Dermis blood vessel endothelial cell (primary cell): Measurements from ENCODE around the gene SNX14. TPM values are rescaled to one million over a fixed set of nuclear protein-coding genes. Genes with fewer than 3 reads are reported as not detected.
A peak's percentile ranks its signal among the peaks of the same experiment; 100 is the strongest.
"Not testable (repeated sequence)": the region's sequence is repeated elsewhere in the genome, so short reads cannot be mapped to it uniquely, and the experiment has no call there.

Experiments
- DNase-seq: peaks from one replicate; pipeline ENCODE4 v3.0.0; 2010
- total RNA-seq: library from RNA; depleted of rRNA; stranded (reverse); fragments of >200 nt; gene quantifications from 2 replicates; pipeline ENCODE4 v1.2.3, GENCODE V29; 2014

Gene SNX14, protein sequence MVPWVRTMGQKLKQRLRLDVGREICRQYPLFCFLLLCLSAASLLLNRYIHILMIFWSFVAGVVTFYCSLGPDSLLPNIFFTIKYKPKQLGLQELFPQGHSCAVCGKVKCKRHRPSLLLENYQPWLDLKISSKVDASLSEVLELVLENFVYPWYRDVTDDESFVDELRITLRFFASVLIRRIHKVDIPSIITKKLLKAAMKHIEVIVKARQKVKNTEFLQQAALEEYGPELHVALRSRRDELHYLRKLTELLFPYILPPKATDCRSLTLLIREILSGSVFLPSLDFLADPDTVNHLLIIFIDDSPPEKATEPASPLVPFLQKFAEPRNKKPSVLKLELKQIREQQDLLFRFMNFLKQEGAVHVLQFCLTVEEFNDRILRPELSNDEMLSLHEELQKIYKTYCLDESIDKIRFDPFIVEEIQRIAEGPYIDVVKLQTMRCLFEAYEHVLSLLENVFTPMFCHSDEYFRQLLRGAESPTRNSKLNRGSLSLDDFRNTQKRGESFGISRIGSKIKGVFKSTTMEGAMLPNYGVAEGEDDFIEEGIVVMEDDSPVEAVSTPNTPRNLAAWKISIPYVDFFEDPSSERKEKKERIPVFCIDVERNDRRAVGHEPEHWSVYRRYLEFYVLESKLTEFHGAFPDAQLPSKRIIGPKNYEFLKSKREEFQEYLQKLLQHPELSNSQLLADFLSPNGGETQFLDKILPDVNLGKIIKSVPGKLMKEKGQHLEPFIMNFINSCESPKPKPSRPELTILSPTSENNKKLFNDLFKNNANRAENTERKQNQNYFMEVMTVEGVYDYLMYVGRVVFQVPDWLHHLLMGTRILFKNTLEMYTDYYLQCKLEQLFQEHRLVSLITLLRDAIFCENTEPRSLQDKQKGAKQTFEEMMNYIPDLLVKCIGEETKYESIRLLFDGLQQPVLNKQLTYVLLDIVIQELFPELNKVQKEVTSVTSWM
- 138 and 159 TPM in 2 replicates for total RNA-seq

DNA sequence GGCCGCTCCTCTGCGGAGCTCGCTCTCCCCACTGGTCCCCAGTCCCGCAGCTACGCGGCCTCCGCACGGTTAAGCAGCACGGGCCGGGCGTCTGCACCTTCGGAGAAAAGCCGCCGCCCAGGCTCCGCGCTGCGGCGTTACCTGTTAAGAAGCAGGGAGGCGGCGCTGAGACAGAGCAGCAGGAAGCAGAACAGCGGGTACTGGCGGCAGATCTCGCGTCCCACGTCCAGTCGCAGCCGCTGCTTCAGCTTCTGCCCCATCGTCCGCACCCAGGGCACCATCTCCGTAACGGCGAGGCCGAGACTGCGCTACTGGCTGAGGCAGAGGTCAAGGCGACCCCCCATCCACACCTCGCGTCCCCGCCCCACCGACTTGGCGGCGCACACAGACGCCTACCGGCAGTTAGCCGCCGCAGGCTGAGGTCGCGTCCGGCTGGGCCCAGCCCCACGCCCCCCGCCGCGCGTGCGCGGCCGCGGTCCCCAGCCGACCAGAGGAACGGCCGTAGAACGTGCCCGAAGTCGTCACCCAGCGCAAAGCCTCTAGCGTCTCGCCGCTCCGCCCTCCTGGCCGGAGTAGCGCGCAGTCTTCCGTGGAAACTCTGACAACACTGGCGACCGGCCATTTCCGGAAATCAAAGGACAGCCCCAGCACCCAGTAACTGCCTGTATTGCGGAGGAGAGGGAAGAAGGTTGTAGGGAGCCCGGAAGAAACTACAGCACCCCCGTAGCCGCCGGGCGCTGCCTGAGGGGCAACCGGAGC is at the start of gene SNX14:
TSS of gene SNX14 (minus strand) at position 421 of the 759 bp plus-strand sequence. CDS start at position 281, 140 bp downstream.
- DNase-seq = peak; percentile 97

DNA sequence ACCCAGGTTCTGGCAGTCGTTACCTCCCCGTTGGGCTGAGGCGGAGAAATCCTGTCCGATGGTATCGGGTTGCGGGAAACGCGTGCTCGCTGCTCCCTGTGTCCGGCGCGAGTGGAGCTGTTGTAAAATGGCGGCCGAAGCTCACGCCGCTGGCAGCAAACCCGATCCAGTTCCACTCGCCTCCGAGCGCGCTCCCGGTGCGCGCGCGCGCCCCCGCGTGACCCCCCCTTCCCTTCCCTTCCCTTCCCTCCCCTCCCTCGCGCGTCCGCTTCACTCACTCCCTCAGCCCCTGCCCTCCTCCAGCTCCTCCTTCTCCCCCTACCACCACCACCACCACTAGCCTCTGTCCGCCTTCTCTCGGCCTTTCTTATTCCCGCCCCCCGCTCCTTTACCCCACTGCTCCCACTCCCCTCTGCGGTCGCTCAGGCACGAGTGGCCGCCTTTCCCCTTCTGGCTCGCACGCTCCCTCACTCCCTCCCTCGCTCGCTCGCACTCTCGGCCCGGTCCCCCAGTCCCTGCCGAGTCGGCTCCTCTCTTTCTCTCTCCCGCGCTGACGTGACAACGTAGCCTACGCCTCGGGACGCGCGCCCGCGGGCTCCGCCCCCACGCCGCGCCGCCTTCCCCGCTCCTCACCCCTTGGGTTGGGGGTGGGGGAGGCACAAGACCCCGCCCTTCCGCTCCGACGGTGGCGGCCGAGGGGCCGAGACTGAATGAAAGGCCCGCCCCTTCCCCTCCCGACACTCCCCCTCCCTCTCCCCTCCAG is 49.3 kb upstream of the SNX14 start, which contains the start of gene SYNCRIP:
TSS of gene SYNCRIP (minus strand) at position 113 of the 763 bp plus-strand sequence. CDS start 1,447 bp downstream, outside the sequence.
- peak; percentile 98 for DNase-seq

DNA sequence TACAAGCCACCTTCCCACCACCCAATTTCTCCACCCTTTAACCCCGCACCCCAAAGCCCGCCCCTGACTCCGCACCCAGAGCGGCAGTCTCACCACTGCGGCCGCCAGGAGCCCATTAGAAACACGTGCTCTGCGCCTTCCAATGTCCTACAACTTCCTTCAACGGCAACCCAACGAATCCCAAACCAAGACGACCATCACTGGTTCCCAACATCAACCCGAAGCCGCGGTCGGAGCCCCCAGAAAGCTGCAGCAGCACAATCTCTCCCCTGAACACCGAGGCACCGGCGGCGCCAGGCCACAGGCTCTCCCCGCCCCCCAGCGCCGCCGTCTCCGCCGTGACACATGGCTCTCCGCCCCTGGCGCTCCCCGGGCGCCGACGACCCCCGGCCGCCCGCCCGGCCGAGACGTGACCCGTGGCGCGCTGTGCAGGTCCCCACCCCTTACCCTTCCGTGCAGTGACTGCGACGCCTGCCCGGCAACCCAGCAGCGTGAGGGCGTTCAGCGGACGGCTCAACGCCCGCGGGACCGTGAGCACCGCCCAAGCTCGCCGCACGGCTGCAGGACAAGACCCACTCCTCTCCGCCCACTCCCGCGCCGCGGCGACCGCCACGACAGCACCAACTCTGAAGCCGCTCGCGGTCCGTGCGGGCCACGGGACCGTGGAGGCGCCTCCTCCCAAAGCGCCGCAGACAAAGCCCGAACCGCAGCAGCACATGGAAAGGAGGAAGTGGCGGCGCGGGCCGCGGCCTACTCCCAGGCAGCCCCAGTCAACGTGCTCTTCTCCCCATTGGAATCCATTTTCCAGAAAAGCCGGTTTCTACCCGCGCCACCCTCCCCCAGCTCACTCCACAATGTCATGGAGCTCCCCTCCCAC is 48.5 kb upstream of the SNX14 start:
- peak; percentile 69 for DNase-seq

GRCh38 chr6:85641522-85641896 is 47.9 kb upstream of the SNX14 start:
- peak; percentile 24 for DNase-seq

- DNase-seq = no peak
These were observed 47.2 kb upstream of the SNX14 start for GRCh38 chr6:85640821-85641220.

DNA sequence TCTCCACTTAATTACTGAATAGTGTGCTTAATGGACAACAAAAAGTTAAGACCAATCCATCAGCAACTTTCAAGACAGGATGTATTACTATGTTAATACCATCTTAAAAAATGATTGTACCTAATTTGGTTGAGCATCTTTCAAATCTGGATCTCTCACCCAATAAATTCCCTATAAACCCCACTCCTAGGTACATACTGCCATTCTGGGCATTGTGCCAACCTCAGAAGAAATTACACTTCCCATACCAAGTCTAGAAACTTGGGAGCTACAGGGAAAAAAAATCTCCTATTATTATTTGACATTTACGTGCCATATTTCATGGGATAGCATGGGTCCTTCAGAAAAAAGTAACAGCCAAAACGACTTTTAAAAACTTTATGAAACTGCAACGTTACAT is 43.9 kb upstream of the SNX14 start:
- DNase-seq = peak; percentile 17

GRCh38 chr6:85632164-85632942 is 38.7 kb upstream of the SNX14 start:
- no peak for DNase-seq

DNA sequence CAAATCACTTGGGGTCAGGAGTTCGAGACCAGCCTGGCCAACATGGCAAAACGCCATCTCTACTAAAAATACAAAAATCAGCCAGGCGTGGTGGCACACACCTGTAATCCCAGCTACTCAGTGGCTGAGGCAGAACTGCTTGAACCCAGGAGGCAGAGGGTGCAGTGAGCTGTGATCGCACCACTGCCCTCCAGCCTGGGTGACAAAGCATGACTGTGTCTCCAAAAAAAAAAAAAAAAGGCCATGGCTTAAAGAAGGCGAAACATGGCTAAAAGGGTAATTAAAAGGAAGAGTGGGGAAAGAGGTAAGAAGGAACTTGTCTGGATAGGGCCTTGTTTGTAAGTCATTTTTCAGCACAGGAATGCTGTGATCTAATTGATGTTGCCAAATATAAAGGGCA is 37.5 kb upstream of the SNX14 start:
- DNase-seq = not testable (repeated sequence)

- DNase-seq = no peak
These were observed 34.7 kb upstream of the SNX14 start for GRCh38 chr6:85628353-85628752.

DNA sequence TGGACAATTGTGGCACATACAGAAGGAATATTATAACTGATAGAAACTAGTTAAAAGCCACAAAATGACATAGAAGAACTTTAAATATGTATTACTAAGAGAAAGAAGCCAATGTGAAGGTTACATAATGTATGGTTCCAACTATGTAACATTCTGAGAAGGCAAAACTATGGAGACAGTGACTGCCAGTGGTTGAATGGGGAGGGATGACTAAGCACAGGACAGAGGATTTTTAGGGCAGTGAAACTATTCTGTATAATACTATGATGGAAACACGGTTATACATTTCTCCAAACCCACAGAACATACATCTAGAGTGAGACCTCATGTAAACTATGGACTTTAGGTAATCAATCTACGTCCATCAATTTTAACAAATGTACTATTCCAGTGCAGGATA is 26.6 kb upstream of the SNX14 start:
- no peak for DNase-seq

GRCh38 chr6:85614780-85615179 is 21.1 kb upstream of the SNX14 start:
- DNase-seq = no peak

- no peak for DNase-seq
These were observed 19.2 kb upstream of the SNX14 start for GRCh38 chr6:85612690-85613474.

DNA sequence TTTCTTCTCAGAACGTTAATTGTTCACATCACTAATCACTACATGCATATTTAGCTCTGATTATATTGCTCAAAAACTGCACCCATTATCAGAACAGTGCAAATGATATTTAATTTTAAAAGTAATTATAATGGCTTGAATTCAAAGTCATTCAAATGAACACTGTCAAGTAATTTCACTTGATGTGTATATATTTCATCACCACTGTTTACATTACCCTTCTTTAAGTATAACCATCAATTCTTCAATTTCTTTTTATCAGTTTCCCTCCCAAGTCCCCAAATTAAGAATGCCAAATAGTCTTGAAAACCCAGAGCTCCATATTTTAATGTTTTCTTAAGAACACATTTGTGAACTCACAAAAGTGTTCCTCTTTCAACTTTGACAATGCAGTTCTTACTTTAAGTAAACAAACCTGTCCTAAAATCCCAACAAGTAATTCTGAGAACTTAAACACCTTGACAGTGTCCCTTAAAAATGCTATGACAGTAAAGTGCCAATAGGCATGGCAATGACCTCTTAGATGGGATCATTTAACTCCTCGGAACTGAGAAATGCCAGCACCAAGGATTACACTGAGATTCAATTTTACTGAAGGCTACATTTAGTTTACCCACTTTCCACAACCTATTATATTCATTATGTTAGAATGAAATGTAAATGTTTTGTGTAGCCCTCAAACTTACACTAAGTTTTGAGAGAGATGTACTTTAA is 16.7 kb upstream of the SNX14 start:
- DNase-seq = no peak

GRCh38 chr6:85602100-85602499 is 8.4 kb upstream of the SNX14 start:
- no peak for DNase-seq

DNA sequence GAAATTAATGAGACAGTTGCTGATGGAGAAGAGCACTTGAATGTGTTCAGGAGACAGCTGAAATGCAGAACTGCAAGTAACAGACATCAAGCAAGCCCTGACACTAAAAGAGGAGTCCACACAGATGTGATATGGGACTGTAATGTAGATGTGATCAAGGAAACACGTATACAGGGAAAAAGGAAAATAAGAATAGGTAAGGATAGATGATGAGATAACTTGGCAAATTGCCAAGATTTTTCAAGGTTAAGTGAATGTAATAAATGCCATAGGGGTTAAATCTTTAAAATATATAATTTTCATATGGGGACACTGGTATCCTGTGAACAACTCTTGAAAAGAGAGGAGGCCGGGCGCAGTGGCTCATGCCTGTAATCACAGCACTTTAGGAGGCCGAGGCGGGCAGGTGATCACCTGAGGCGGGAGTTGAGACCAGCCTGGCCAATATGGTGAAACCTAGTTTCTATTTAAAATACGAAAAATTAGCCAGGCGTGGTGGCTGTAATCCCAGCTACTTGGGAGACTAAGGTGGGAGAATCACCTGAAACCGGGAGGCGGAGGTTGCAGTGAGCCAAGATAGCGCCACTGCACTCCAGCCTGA is 7.2 kb upstream of the SNX14 start:
- no peak for DNase-seq

GRCh38 chr6:85594197-85594930 is 706 bp upstream of the SNX14 start:
- peak; percentile 35 for DNase-seq

GRCh38 chr6:85592033-85592432 is 1.6 kb downstream of the SNX14 start:
- DNase-seq = no peak
